ENCODE measurements around the gene SEMA3B.
"Not testable (repeated sequence)": the region's sequence is repeated elsewhere in the genome, so short reads cannot be mapped to it uniquely, and the experiment has no call there.

SEMA3B gene

DNA sequence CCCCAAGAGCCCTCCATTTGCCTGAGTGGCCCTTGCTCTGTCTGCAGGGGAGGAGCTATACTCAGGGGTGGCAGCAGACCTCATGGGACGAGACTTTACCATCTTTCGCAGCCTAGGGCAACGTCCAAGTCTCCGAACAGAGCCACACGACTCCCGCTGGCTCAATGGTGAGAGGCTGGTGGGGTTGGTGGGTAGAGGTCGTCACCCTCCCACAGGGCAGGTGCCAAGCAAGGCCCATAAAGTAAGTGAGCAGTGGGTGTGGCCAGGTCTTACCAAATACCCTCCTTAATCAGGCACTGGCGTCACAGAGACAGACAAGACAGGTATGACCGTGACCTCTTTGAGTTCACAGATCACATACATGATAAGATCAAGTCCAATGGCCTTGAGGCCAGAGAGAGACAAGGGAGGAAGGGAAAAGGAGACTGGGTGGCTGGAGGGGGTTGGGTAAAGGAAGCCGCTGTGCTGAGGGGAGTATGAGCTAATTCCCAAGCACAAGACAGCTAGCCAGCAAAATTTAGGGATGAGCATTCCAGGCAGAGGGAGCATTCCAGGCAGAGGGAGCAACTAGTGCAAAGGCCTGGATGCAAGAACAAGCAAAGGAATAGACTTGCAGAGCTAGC lies 2.5 kb downstream of the SEMA3B start:
- DNase-seq: no peak
- no peak for TF ChIP-seq EZH2 (optimal IDR thresholded peaks at IDR 0.05; ENCODE audit: low read depth, low read length)
- TF ChIP-seq, protein P1, sequence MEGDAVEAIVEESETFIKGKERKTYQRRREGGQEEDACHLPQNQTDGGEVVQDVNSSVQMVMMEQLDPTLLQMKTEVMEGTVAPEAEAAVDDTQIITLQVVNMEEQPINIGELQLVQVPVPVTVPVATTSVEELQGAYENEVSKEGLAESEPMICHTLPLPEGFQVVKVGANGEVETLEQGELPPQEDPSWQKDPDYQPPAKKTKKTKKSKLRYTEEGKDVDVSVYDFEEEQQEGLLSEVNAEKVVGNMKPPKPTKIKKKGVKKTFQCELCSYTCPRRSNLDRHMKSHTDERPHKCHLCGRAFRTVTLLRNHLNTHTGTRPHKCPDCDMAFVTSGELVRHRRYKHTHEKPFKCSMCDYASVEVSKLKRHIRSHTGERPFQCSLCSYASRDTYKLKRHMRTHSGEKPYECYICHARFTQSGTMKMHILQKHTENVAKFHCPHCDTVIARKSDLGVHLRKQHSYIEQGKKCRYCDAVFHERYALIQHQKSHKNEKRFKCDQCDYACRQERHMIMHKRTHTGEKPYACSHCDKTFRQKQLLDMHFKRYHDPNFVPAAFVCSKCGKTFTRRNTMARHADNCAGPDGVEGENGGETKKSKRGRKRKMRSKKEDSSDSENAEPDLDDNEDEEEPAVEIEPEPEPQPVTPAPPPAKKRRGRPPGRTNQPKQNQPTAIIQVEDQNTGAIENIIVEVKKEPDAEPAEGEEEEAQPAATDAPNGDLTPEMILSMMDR (IDR thresholded peaks at IDR 0.05; ENCODE audit: low read length): no peak
- TF ChIP-seq EZH2phosphoT487 (IDR thresholded peaks at IDR 0.05; ENCODE audit: low read length): no peak
- Histone ChIP-seq H3K4me1 (ENCODE audit: low read length) (peaks cover 13% of the 10 kb centered on the region; the same call in 1 of the 2 replicates), H4K20me1 (ENCODE audit: insufficient read depth, low read length) (no peaks in the 10 kb centered on the region), H3K9me3 (replicated peaks; ENCODE audit: insufficient read depth, low read length) (no peaks in the 10 kb centered on the region), H3K9ac (ENCODE audit: low read length) (no peak overlapping the region), H3K4me2 (ENCODE audit: low read depth, low read length) (no peak overlapping the region), H2AFZ (ENCODE audit: low read length) (no peak overlapping the region), H3K27ac (ENCODE audit: low read length) (no peak overlapping the region), H3K36me3 (replicated peaks; ENCODE audit: insufficient read depth, low read length) (no peaks in the 10 kb centered on the region), H3K4me3 (ENCODE audit: low read length) (no peak overlapping the region), H3K79me2 (ENCODE audit: low read length) (no peaks in the 10 kb centered on the region), H3F3A (ENCODE audit: insufficient read depth, low read length) (no peaks in the 10 kb centered on the region), H3K9me2 (replicated peaks; ENCODE audit: insufficient read depth, low read length) (no peaks in the 10 kb centered on the region), H3K27me3 (replicated peaks; ENCODE audit: insufficient read depth, low read length) (peaks cover 91% of the 10 kb centered on the region)

GRCh38 chr3:50272538-50272910 lies 3.6 kb downstream of the SEMA3B start:
- not testable (repeated sequence) for DNase-seq; H2AFZ ChIP-seq (ENCODE audit: low read length); H3K9ac ChIP-seq (ENCODE audit: low read length); H3K79me2 ChIP-seq (ENCODE audit: low read length); H4K20me1 ChIP-seq (ENCODE audit: insufficient read depth, low read length); H3K4me3 ChIP-seq (ENCODE audit: low read length); H3K9me2 ChIP-seq (replicated peaks; ENCODE audit: insufficient read depth, low read length); H3K36me3 ChIP-seq (replicated peaks; ENCODE audit: insufficient read depth, low read length); H3K9me3 ChIP-seq (replicated peaks; ENCODE audit: insufficient read depth, low read length); H3F3A ChIP-seq (ENCODE audit: insufficient read depth, low read length); H3K27ac ChIP-seq (ENCODE audit: low read length)
- Histone ChIP-seq H3K27me3 (replicated peaks; ENCODE audit: insufficient read depth, low read length) (peaks cover 89% of the 10 kb centered on the region), H3K4me1 (ENCODE audit: low read length) (peaks cover 13% of the 10 kb centered on the region; the same call in 1 of the 2 replicates), H3K4me2 (ENCODE audit: low read depth, low read length) (peak overlapping the region; percentile 99)

DNA sequence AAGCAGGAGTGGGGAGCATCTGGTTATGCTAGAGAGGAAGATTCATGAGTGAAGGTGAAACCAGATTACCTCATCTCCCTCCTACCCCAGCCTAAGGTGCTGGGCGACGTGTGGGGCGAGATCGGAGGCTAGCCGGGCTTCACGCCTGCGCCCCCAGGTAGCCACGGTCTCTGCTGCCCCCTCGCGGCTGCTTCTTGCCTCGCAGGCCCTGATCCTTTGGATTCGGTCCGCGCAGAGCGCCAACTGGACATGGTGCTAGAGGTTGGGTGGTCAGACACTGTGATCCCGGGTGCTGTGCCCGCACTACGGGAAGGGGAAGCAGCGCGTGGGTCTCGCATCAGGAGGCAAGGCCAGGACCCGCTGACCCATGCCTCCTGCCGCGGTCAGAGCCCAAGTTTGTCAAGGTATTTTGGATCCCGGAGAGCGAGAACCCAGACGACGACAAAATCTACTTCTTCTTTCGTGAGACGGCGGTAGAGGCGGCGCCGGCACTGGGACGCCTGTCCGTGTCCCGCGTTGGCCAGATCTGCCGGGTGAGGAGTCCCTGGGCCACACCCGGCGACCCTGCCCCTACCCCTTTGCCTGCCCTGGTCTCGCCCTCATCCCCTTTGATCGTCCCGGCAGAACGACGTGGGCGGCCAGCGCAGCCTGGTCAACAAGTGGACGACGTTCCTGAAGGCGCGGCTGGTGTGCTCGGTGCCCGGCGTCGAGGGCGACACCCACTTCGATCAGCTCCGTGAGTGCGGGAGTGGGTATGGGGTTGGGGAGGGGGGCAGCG lies 4.2 kb downstream of the SEMA3B start:
- peak overlapping the region; percentile 99 for H3K4me2 ChIP-seq (ENCODE audit: low read depth, low read length)
- H2AFZ ChIP-seq (ENCODE audit: low read length): peak overlapping the region; percentile 24
- TF ChIP-seq, protein P1 (IDR thresholded peaks at IDR 0.05; ENCODE audit: low read length): peak; percentile 93
- TF ChIP-seq EZH2 (optimal IDR thresholded peaks at IDR 0.05; ENCODE audit: low read depth, low read length): no peak
- H3K9me3 ChIP-seq (replicated peaks; ENCODE audit: insufficient read depth, low read length): no peaks in the 10 kb centered on the region
- H3K9me2 ChIP-seq (replicated peaks; ENCODE audit: insufficient read depth, low read length): no peaks in the 10 kb centered on the region
- H3F3A ChIP-seq (ENCODE audit: insufficient read depth, low read length): no peaks in the 10 kb centered on the region
- H3K79me2 ChIP-seq (ENCODE audit: low read length): no peaks in the 10 kb centered on the region
- no peak overlapping the region; the same call in 1 of the 2 replicates for H3K9ac ChIP-seq (ENCODE audit: low read length)
- peaks cover 13% of the 10 kb centered on the region; the same call in 1 of the 2 replicates for H3K4me1 ChIP-seq (ENCODE audit: low read length)
- no peaks in the 10 kb centered on the region for H3K36me3 ChIP-seq (replicated peaks; ENCODE audit: insufficient read depth, low read length)
- DNase-seq: peak; percentile 85
- H3K4me3 ChIP-seq (ENCODE audit: low read length): peak overlapping the region; percentile 54
- no peaks in the 10 kb centered on the region for H4K20me1 ChIP-seq (ENCODE audit: insufficient read depth, low read length)
- H3K27me3 ChIP-seq (replicated peaks; ENCODE audit: insufficient read depth, low read length): peaks cover 87% of the 10 kb centered on the region
- H3K27ac ChIP-seq (ENCODE audit: low read length): no peak overlapping the region

- Histone ChIP-seq H3K27ac (ENCODE audit: low read length) (no peak overlapping the region), H3K79me2 (ENCODE audit: low read length) (no peaks in the 10 kb centered on the region), H3K36me3 (replicated peaks; ENCODE audit: insufficient read depth, low read length) (no peaks in the 10 kb centered on the region), H4K20me1 (ENCODE audit: insufficient read depth, low read length) (no peaks in the 10 kb centered on the region), H3K9ac (ENCODE audit: low read length) (no peak overlapping the region), H3K4me1 (ENCODE audit: low read length) (peaks cover 13% of the 10 kb centered on the region; the same call in 1 of the 2 replicates), H3K9me2 (replicated peaks; ENCODE audit: insufficient read depth, low read length) (no peaks in the 10 kb centered on the region), H3K9me3 (replicated peaks; ENCODE audit: insufficient read depth, low read length) (no peaks in the 10 kb centered on the region), H2AFZ (ENCODE audit: low read length) (no peak overlapping the region), H3K27me3 (replicated peaks; ENCODE audit: insufficient read depth, low read length) (peaks cover 84% of the 10 kb centered on the region), H3K4me3 (ENCODE audit: low read length) (peak overlapping the region; percentile 54), H3F3A (ENCODE audit: insufficient read depth, low read length) (no peaks in the 10 kb centered on the region), H3K4me2 (ENCODE audit: low read depth, low read length) (peak overlapping the region; percentile 99; the same call in 1 of the 2 replicates)
- DNase-seq: no peak
- TF ChIP-seq EZH2phosphoT487 (IDR thresholded peaks at IDR 0.05; ENCODE audit: low read length): no peak
- TF ChIP-seq EZH2 (optimal IDR thresholded peaks at IDR 0.05; ENCODE audit: low read depth, low read length): no peak
- TF ChIP-seq, protein P1 (IDR thresholded peaks at IDR 0.05; ENCODE audit: low read length): no peak
Observed at GRCh38 chr3:50273689-50274065, 4.7 kb downstream of the SEMA3B start.
